Lung (tissue), 12 donors: ENCODE results near the gene FBXW9. TPM values are rescaled to one million over a fixed set of nuclear protein-coding genes. Genes with fewer than 3 reads are reported as not detected.
"Not testable (repeated sequence)": the region's sequence is repeated elsewhere in the genome, so short reads cannot be mapped to it uniquely, and the experiment has no call there.

Source experiments
- ATAC-seq: fragments of 200-7000 bp; cut with Tn5 transposase; one replicate; pipeline ENCODE4 v1.9.1; 2020; ENCODE audit warnings: moderate number of reproducible peaks; ENCODE audit not compliant: insufficient read depth, low FRiP score
- DNase-seq, 3 donors: peaks; one replicate each; pipeline ENCODE4 v3.0.0-alpha.2; 2013 to 2017
- H3K27ac ChIP-seq, 2 donors: one replicate each; pipeline ENCODE4 v1.5.1; 2013; ENCODE audit warnings: mild to moderate bottlenecking in 2 of 2, moderate library complexity in 2 of 2, control low read depth in 1 of 2, inconsistent platforms in 1 of 2, low read depth in 1 of 2, low read length in 1 of 2
- H3K27me3 ChIP-seq, 3 donors: one replicate each; pipeline ENCODE4 v1.5.1; 2013; ENCODE audit warnings: low read length in 2 of 3; ENCODE audit not compliant: control insufficient read depth in 3 of 3, insufficient read depth in 3 of 3
- H3K36me3 ChIP-seq, 4 donors: one replicate each; pipeline ENCODE4 v1.5.1; 2013; ENCODE audit warnings: low read length in 4 of 4, mild to moderate bottlenecking in 1 of 4, moderate library complexity in 1 of 4; ENCODE audit not compliant: control insufficient read depth in 4 of 4, insufficient read depth in 4 of 4
- H3K4me1 ChIP-seq, 5 donors: one replicate each; pipeline ENCODE4 v1.5.1; 2013; ENCODE audit warnings: low read length in 5 of 5, mild to moderate bottlenecking in 2 of 5, moderate library complexity in 1 of 5; ENCODE audit not compliant: control insufficient read depth in 5 of 5, insufficient read depth in 5 of 5
- H3K4me3 ChIP-seq: one replicate; pipeline ENCODE4 v1.5.1; 2013; ENCODE audit warnings: mild to moderate bottlenecking, control low read depth, moderate library complexity
- H3K9ac ChIP-seq, 2 donors: one replicate each; pipeline ENCODE4 v1.5.1; 2013; ENCODE audit warnings: low read length in 2 of 2, control low read depth in 1 of 2; ENCODE audit not compliant: insufficient read depth in 1 of 2
- H3K9me3 ChIP-seq, 4 donors: one replicate each; pipeline ENCODE4 v1.5.1; 2013; ENCODE audit warnings: low read length in 3 of 4, mild to moderate bottlenecking in 1 of 4, moderate library complexity in 1 of 4; ENCODE audit not compliant: control insufficient read depth in 4 of 4, insufficient read depth in 3 of 4
- WGBS, 2 donors: extraction: QIAGEN DNeasy Blood & Tissue Kit; methylation state at CpG; one replicate each; pipeline ENCODE4 v1.1.7; 2013; 5-methylcytosine and 5-hydroxymethylcytosine counted together
- polyA plus RNA-seq, 2 donors: library from polyadenylated mRNA; stranded (reverse); fragments of 200-250 nt; gene quantifications; one replicate each; pipeline ENCODE4 v1.2.1, GENCODE V29; 2013
- total RNA-seq, 2 donors: library from RNA; depleted of rRNA in 1 of 2; stranded (reverse); fragments of >200 nt in 1 of 2; gene quantifications; one replicate each; pipeline ENCODE4 v1.2.1, GENCODE V29; 2014 to 2021
- TF ChIP-seq, protein P1 (sequence below): IDR thresholded peaks from 2 replicates; pipeline ENCODE4 v1.5.1; 2012; ENCODE audit warnings: mild to moderate bottlenecking; ENCODE audit errors: control extremely low read depth, extremely low read depth
- donor health status: control.
- donor health status: control.
- donor health status: Bipolar disorder and iron deficiency.
- donor health status: healthy.
- donor health status: DM: yes; HTN: yes; CAD: no.

FBXW9 gene
- total and polyA plus RNA-seq, 4 donors = 6.8 to 17.1 (median 11.8) TPM

DNA sequence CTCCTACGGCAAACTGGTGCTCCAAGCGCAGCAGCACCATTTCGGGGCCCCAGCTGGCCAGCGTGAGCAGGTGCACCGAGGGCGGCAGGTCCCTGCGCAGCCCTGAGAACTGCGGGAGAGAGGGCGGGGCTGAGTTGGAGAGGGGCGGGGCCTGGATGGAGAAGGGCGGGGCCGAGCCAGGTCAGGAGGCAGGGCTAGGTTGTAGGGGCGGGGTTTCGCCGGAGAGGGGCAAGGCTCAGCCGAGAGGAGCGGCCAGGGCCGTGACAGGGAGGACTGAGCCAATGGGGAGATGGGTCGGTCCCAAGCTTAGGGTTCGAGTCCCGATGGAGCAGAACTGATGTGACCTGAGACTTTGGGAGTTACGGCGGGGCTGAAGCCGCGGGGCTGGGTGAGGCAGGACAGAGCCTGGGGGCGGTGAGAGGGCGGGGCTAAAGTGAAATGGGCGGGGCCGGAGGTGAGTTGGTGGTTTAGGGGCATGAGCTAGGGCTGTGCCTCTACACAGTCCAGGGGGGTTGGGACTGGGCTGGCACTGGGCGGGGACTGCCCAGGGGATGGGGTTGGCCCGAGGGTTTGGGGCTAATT, 48.9 kb downstream of the FBXW9 start:
- ATAC-seq (peak; percentile 91), DNase-seq (peak; percentile 40 to 77 (median 53))
- Histone ChIP-seq H3K27ac (no peak overlapping the region), H3K9me3 (no peaks in the 10 kb centered on the region), H3K9ac (no peak overlapping the region), H3K4me1 (peaks cover 0 to 5% (median 0%) of the 10 kb centered on the region in 5 donors), H3K27me3 (no peaks in the 10 kb centered on the region), H3K4me3 (no peak overlapping the region), H3K36me3 (peaks cover 0 to 9% (median 1%) of the 10 kb centered on the region in 4 donors)
- 22 to 30% methylated on average over 29 to 31 of the region's 31 CpGs for WGBS, 2 donors
- TF ChIP-seq, protein P1, sequence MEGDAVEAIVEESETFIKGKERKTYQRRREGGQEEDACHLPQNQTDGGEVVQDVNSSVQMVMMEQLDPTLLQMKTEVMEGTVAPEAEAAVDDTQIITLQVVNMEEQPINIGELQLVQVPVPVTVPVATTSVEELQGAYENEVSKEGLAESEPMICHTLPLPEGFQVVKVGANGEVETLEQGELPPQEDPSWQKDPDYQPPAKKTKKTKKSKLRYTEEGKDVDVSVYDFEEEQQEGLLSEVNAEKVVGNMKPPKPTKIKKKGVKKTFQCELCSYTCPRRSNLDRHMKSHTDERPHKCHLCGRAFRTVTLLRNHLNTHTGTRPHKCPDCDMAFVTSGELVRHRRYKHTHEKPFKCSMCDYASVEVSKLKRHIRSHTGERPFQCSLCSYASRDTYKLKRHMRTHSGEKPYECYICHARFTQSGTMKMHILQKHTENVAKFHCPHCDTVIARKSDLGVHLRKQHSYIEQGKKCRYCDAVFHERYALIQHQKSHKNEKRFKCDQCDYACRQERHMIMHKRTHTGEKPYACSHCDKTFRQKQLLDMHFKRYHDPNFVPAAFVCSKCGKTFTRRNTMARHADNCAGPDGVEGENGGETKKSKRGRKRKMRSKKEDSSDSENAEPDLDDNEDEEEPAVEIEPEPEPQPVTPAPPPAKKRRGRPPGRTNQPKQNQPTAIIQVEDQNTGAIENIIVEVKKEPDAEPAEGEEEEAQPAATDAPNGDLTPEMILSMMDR = no peak

DNA sequence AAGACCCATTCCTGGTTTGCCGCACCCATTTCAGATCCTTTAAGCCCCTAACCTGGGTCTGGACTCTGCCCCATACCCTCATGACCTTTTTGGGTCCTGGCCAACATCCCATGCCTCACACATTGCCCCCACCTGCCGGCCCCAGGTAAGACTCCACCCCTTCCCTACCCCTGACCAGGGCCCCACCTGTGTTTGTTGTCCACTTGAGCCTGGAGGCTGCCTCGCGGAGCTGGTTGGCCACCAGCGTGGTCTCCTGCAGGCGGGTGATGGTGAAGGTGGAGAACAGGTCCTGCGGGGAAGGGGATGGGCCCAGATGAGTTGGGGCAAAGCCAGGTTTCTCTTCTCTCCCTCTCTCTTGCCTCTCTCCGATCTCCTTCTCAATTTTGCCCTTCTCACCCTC, 49.4 kb downstream of the FBXW9 start:
- Histone ChIP-seq H3K4me3 (no peak overlapping the region), H3K4me1 (peaks cover 0 to 5% (median 0%) of the 10 kb centered on the region in 5 donors), H3K36me3 (peaks cover 0 to 8% (median 1%) of the 10 kb centered on the region in 4 donors), H3K27ac (no peak overlapping the region), H3K27me3 (no peaks in the 10 kb centered on the region), H3K9ac (no peak overlapping the region), H3K9me3 (no peaks in the 10 kb centered on the region)
- TF ChIP-seq, protein P1 = no peak
- 62 to 80% methylated on average over 8 of the region's 8 CpGs for WGBS, 2 donors
- DNase-seq (peak in 2 of 3 donors; percentile 20 to 24), ATAC-seq (no peak)

DNA sequence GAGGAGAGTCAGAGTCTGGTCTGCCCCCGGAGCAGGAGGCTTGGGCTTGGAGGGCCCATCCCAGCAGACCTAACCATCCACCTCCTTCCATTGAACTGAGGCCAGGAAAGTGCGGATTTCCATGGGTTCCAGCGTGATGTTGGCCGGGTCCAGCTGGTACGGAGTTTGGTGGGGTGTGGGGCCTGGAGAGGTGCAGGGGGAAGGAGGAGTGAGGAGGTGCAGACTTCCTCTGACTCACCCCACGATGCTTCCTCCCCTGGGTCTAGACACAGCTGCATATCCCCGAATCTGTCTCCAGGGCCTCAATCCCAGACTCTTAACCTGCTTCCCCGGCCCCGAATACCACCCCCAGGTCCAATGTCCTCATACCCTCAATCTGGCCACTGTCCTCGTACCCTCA, 49.9 kb downstream of the FBXW9 start:
- H3K9me3 ChIP-seq = no peaks in the 10 kb centered on the region
- H3K4me3 ChIP-seq = no peak overlapping the region
- H3K27ac ChIP-seq = no peak overlapping the region
- ATAC-seq = no peak
- peaks cover 0 to 8% (median 1%) of the 10 kb centered on the region in 4 donors for H3K36me3 ChIP-seq
- H3K9ac ChIP-seq = no peak overlapping the region
- DNase-seq = no peak
- H3K27me3 ChIP-seq = no peaks in the 10 kb centered on the region
- 77 to 83% methylated on average over 10 of the region's 10 CpGs for WGBS, 2 donors
- peaks cover 0 to 5% (median 0%) of the 10 kb centered on the region in 5 donors for H3K4me1 ChIP-seq
- TF ChIP-seq, protein P1 = no peak

DNA sequence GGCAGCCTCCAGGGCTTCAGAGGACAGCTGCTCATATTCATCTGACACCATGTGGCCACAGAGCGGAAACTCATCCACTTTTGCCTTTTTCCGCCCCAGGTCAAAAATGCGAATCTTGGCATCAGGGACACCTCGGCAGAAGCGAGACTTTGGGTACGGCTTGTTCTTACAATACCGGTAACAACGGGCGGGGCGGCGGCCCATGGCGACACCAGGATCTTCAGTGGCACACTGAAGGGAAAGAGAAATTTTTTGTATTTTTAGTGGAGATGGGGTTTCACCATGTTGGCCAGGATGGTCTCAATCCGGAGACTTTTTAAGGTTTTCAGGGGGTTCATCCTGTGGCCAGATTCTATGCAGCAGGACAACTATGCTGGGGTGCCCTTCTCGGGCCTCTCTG, 52.7 kb downstream of the FBXW9 start:
- not testable (repeated sequence) for H3K27me3 ChIP-seq, ATAC-seq, H3K9ac ChIP-seq, H3K4me3 ChIP-seq, H3K36me3 ChIP-seq, H3K27ac ChIP-seq, H3K9me3 ChIP-seq, DNase-seq
- WGBS, 2 donors = 95 to 98% methylated on average over 14 of the region's 14 CpGs
- H3K4me1 ChIP-seq = peaks cover 0 to 12% (median 0%) of the 10 kb centered on the region in 5 donors
